ENCODE data around the gene ZC3H12A.

The ZC3H12A gene

DNA sequence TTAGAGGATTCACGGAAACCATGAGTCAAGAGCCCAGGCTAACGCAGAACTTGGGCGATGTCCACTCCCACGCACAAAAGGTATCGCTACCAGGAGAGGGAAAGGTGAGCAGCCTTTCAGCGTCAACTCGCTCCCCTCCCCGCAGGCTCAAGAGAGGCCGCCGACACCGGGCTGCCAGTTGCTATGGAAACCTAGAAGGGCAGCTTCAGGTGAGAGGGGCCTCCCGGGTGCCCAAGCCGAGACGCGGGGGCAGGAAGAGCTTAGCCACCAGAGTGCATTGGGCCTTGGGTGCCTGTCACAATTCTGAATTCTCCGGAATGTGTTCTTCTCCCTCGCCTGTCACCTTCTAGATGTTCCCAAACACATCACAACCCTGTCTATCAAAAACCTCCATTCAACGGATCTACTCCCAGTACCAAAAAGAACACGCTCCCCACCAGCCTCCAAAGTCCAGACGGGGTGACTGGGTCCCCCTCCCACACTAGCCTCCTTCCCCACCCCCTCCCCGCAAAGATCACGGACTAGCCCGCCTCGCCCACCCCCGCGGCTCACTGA, 39.5 kb downstream of the ZC3H12A start (continued):
- TF ChIP-seq ZNF518A (tag by site-specific recombination; conservative IDR thresholded peaks at IDR 0.05; ENCODE audit: low read depth) (no peak), ZNF544 (tag by site-specific recombination; IDR thresholded peaks at IDR 0.05) (no peak), ZXDB (tag by site-specific recombination; IDR thresholded peaks at IDR 0.05) (peak; percentile 39; the same call in 1 of the 2 replicates), ZNF416 (tag by site-specific recombination; IDR thresholded peaks at IDR 0.05) (no peak), GLIS2 (tag by site-specific recombination; IDR thresholded peaks at IDR 0.05) (peak; percentile 62; the same call in 1 of the 2 replicates), ZNF843 (tag by site-specific recombination; IDR thresholded peaks at IDR 0.05) (no peak), ZNF184 (tag by site-specific recombination; IDR thresholded peaks at IDR 0.05) (no peak), ZNF555 (tag by site-specific recombination; conservative IDR thresholded peaks at IDR 0.05) (no peak), ZNF426 (tag by site-specific recombination; IDR thresholded peaks at IDR 0.05) (no peak), ZNF302 (tag by site-specific recombination; IDR thresholded peaks at IDR 0.05; ENCODE audit: low read depth) (no peak), PATZ1 (tag by site-specific recombination; IDR thresholded peaks at IDR 0.05) (peak; percentile 67), ZNF221 (tag by site-specific recombination; IDR thresholded peaks at IDR 0.05; ENCODE audit: borderline replicate concordance) (no peak), PRDM1 (tag by site-specific recombination; IDR thresholded peaks at IDR 0.05) (0 out of 2 replicates have a peak, but pooled peaks have one; percentile 13), YY1 (tag by site-specific recombination; IDR thresholded peaks at IDR 0.05) (no peak), ZNF473 (tag by site-specific recombination; IDR thresholded peaks at IDR 0.05) (no peak), EGR2 (tag by site-specific recombination; IDR thresholded peaks at IDR 0.05; ENCODE audit: low read depth) (peak; percentile 36), ZNF202 (tag by site-specific recombination; IDR thresholded peaks at IDR 0.05; ENCODE audit: borderline replicate concordance) (no peak), ZNF510 (tag by site-specific recombination; IDR thresholded peaks at IDR 0.05; ENCODE audit: insufficient replicate concordance) (no peak), ZNF623 (tag by site-specific recombination; IDR thresholded peaks at IDR 0.05) (no peak), ZNF16 (tag by site-specific recombination; IDR thresholded peaks at IDR 0.05; ENCODE audit: low read depth) (no peak), ZNF701 (tag by site-specific recombination; IDR thresholded peaks at IDR 0.05) (no peak), ZNF37A (tag by site-specific recombination; IDR thresholded peaks at IDR 0.05) (no peak), ZNF585B (tag by site-specific recombination; IDR thresholded peaks at IDR 0.05) (no peak), ZBTB20 (tag by site-specific recombination; IDR thresholded peaks at IDR 0.05) (peak; percentile 81), SP7 (tag by site-specific recombination; IDR thresholded peaks at IDR 0.05) (no peak), ZNF792 (tag by site-specific recombination; IDR thresholded peaks at IDR 0.05) (no peak), ZNF433 (tag by site-specific recombination; IDR thresholded peaks at IDR 0.05; ENCODE audit: low read depth) (no peak), ZNF560 (tag by site-specific recombination; IDR thresholded peaks at IDR 0.05; ENCODE audit: borderline replicate concordance) (no peak), ZNF121 (tag by site-specific recombination; IDR thresholded peaks at IDR 0.05) (no peak), ZNF155 (tag by site-specific recombination; IDR thresholded peaks at IDR 0.05) (no peak), ZNF24 (tag by site-specific recombination; IDR thresholded peaks at IDR 0.05) (no peak), ZSCAN5A (tag by site-specific recombination; IDR thresholded peaks at IDR 0.05) (no peak)
- TF ChIP-seq, protein P1, sequence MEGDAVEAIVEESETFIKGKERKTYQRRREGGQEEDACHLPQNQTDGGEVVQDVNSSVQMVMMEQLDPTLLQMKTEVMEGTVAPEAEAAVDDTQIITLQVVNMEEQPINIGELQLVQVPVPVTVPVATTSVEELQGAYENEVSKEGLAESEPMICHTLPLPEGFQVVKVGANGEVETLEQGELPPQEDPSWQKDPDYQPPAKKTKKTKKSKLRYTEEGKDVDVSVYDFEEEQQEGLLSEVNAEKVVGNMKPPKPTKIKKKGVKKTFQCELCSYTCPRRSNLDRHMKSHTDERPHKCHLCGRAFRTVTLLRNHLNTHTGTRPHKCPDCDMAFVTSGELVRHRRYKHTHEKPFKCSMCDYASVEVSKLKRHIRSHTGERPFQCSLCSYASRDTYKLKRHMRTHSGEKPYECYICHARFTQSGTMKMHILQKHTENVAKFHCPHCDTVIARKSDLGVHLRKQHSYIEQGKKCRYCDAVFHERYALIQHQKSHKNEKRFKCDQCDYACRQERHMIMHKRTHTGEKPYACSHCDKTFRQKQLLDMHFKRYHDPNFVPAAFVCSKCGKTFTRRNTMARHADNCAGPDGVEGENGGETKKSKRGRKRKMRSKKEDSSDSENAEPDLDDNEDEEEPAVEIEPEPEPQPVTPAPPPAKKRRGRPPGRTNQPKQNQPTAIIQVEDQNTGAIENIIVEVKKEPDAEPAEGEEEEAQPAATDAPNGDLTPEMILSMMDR (tag by site-specific recombination; IDR thresholded peaks at IDR 0.05): no peak
